ENCODE results near the gene SWSAP1. TPM values are rescaled to one million over a fixed set of nuclear protein-coding genes. Genes with fewer than 3 reads are reported as not detected.
A peak's percentile ranks its signal among the peaks of the same experiment; 100 is the strongest.
"Not testable (repeated sequence)": the region's sequence is repeated elsewhere in the genome, so short reads cannot be mapped to it uniquely, and the experiment has no call there.

Gene SWSAP1
- total RNA-seq, 4 donors from 2014 or later, result 0.66 to 1.7 (median 1.5) TPM

DNA sequence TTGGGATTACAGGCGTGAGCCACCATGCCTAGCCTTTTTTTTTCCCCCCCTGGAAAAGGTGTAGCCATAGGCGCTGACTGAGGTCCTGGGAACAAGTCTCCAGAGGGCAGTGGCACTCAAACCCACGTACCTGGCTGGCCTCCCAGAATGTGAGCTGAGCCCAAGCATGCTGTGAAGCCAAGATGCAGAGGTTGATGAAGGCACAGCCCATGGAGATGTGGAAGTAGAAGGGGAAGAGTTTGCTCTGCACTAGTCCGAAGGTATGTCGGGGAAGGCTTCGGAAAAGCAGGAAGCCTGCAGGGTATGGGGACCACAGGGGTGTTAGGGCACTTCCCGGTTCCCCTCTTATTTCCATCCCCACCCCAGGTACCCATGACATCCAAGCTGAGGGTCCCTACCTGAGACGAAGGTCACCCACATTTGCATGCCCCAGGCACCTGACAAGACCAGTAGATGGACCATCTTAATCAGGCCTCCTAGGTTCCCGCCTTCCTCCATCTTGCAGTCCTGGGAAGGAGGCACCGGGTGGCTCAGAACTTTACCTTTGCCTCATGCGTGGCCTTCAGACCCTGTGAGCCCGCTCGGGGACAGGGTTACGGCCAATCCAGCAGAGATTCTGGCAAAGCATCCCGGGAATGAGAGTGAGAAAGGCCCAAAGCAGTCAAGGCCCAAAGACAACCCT, 29.2 kb upstream of the SWSAP1 start:
- H3K27ac ChIP-seq (replicated peaks in 1 of 4), result peak overlapping the region; percentile 88 to 93 (median 90)
- peaks cover 0 to 24% (median 22%) of the 10 kb centered on the region in 4 donors for H3K36me3 ChIP-seq
- H3K27me3 ChIP-seq, result no peaks in the 10 kb centered on the region
- peaks cover 25 to 48% (median 44%) of the 10 kb centered on the region in 4 donors for H3K4me1 ChIP-seq
- peak overlapping the region; percentile 63 to 84 (median 74) for H3K4me3 ChIP-seq
- peaks cover 0 to 9% (median 4%) of the 10 kb centered on the region in 4 donors for H3K9me3 ChIP-seq
- no peak for DNase-seq (ENCODE audit: extremely low spot score)
- WGBS, result 39% methylated on average over 15 of the region's 15 CpGs
- TF ChIP-seq CTCF (IDR thresholded peaks at IDR 0.05) (no peak), POLR2AphosphoS5 (IDR thresholded peaks at IDR 0.05) (no peak), EP300 (IDR thresholded peaks at IDR 0.05) (no peak), POLR2A (IDR thresholded peaks at IDR 0.05; ENCODE audit: low read depth) (no peak)
- intact Hi-C loops (cut with DNase I), result no loop called here

DNA sequence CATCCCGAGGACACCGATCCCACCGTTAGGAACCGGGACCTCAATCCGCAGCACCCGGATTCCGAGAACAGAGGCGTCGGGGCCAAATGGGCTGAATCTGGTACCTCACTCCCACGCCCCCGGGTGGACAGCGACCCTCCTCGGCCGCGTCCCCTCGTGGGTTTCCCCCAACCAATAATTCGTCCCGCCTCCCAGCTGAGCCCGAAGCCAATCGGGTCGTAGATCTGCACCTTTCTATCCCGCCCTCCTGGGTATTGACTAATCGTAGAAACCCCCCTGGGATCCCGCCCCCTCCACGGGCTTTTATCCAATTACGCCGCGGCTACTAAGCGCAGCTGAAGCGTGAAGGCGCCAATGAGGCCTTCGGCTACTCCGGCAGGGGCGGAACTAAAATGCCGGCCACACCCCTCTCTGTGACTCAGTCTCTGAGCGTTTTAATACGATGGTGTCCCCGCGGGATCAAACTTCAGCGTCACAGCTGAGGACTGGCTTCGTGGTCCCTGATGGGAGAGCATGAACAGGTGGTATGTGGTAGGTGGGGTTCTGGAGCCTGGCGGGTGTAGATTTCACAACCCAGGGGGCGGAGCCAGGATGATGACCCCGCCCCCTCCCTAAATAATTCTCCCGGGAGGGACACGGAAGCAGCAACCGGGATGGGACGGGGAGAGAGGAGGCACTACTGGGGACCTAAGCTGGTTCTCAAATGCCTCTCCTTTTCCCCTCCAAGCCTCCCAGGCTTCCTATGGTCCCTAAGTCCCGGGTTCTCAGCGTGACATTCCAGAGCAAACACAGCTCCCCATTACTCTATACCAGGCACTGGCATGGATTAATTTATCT, 28.1 kb upstream of the SWSAP1 start, which contains the start of the genes CCDC159 and TMEM205:
Gene CCDC159 (plus strand): TSS at position 416 of the 837 bp plus-strand sequence. CDS start 88 bp downstream, at position 504.
Gene TMEM205 (minus strand): TSS at position 165 of the 837 bp plus-strand sequence. CDS start 649 bp downstream, outside the sequence.
- Histone ChIP-seq H3K27ac (replicated peaks in 1 of 4) (peak within 1 kb of the TSS; percentile 88 to 93 (median 90)), H3K36me3 (peaks cover 0 to 23% (median 21%) of the 10 kb centered on the region in 4 donors), H3K27me3 (no peaks in the 10 kb centered on the region), H3K4me3 (peak within 1 kb of the TSS; percentile 63 to 84 (median 74)), H3K4me1 (peaks cover 25 to 46% (median 43%) of the 10 kb centered on the region in 4 donors), H3K9me3 (peaks cover 0 to 9% (median 4%) of the 10 kb centered on the region in 4 donors)
- intact Hi-C loops (cut with DNase I), result no loop called here
- WGBS, result 0% methylated on average over 34 of the region's 50 CpGs
- TF ChIP-seq POLR2AphosphoS5 (IDR thresholded peaks at IDR 0.05) (peak; percentile 93 to 97), EP300 (IDR thresholded peaks at IDR 0.05) (no peak), POLR2A (IDR thresholded peaks at IDR 0.05; ENCODE audit: low read depth) (peak; percentile 81), CTCF (IDR thresholded peaks at IDR 0.05) (peak in 1 of 3 experiments; percentile 8)
- peak; percentile 100 for DNase-seq (ENCODE audit: extremely low spot score)

DNA sequence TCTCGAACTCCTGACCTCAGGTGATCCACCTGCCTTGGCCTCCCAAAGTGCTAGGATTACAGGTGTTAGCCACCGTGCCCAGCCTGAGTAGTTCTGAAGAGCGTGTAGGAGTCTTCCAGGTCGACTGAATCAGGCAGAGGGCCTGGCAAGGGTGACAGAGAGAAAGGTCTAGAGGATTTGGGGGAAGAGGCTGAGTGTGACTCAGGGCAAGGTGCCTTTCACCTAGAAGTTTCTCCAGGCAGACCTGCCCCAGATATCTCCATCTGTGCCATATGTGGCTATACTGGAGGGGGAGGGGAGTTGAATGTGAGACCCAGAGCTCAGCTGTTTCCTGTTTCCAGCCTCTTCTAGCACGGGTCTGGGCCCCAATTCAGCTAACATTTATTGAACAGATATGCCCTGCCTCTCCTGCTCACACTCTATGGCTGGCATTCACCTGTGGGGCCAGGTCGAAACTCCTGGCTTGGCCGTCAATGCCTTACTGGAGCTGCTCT, 26.9 kb upstream of the SWSAP1 start:
- Histone ChIP-seq H3K4me3 (no peak overlapping the region), H3K4me1 (peaks cover 25 to 46% (median 42%) of the 10 kb centered on the region in 4 donors), H3K27me3 (no peaks in the 10 kb centered on the region), H3K27ac (replicated peaks in 1 of 4) (peak overlapping the region; percentile 88 to 93 (median 90)), H3K9me3 (peaks cover 0 to 9% (median 4%) of the 10 kb centered on the region in 4 donors), H3K36me3 (peaks cover 0 to 12% (median 9%) of the 10 kb centered on the region in 4 donors)
- intact Hi-C loops (cut with DNase I), result no loop called here
- no peak for TF ChIP-seq POLR2A (IDR thresholded peaks at IDR 0.05; ENCODE audit: low read depth)
- no peak for TF ChIP-seq POLR2AphosphoS5 (IDR thresholded peaks at IDR 0.05)
- TF ChIP-seq CTCF (IDR thresholded peaks at IDR 0.05), result no peak
- TF ChIP-seq EP300 (IDR thresholded peaks at IDR 0.05), result no peak
- no peak for DNase-seq (ENCODE audit: extremely low spot score)
- WGBS, result 87% methylated on average over 6 of the region's 7 CpGs

GRCh38 chr19:11349171-11349570, 25.3 kb upstream of the SWSAP1 start:
- WGBS, result 100% methylated on average over 4 of the region's 4 CpGs
- peaks cover 19 to 30% (median 28%) of the 10 kb centered on the region in 4 donors for H3K4me1 ChIP-seq
- H3K27me3 ChIP-seq, result no peaks in the 10 kb centered on the region
- no peak for DNase-seq (ENCODE audit: extremely low spot score)
- H3K36me3 ChIP-seq, result peaks cover 0 to 2% (median 0%) of the 10 kb centered on the region in 4 donors
- no peak overlapping the region for H3K27ac ChIP-seq (replicated peaks in 1 of 4)
- no peak overlapping the region for H3K4me3 ChIP-seq
- intact Hi-C loops (cut with DNase I), result no loop called here
- H3K9me3 ChIP-seq, result peaks cover 0 to 9% (median 4%) of the 10 kb centered on the region in 4 donors
- TF ChIP-seq POLR2AphosphoS5 (IDR thresholded peaks at IDR 0.05) (no peak), CTCF (IDR thresholded peaks at IDR 0.05) (no peak), POLR2A (IDR thresholded peaks at IDR 0.05; ENCODE audit: low read depth) (no peak), EP300 (IDR thresholded peaks at IDR 0.05) (no peak)

- peaks cover 5 to 28% (median 25%) of the 10 kb centered on the region in 4 donors for H3K4me1 ChIP-seq
- H3K27me3 ChIP-seq; intact Hi-C loops (cut with DNase I); H3K27ac ChIP-seq (replicated peaks in 1 of 4); H3K4me3 ChIP-seq; H3K9me3 ChIP-seq; DNase-seq (ENCODE audit: extremely low spot score): not testable (repeated sequence)
- H3K36me3 ChIP-seq, result peaks cover 0 to 16% (median 7%) of the 10 kb centered on the region in 4 donors
- 93% methylated on average over 4 of the region's 4 CpGs for WGBS
These were observed 20.4 kb upstream of the SWSAP1 start for GRCh38 chr19:11354102-11354501.

All from esophagus muscularis mucosa (tissue), 4 donors.